WERI-Rb-1 (cell line): ENCODE results near the gene MCU.

ENCODE experiments used
- DNase-seq: peaks from one replicate; pipeline ENCODE4 v3.0.0-alpha.2; 2020
- H3K27ac ChIP-seq: fragments of 250-450 bp; sonication (Bioruptor Pico); 2 replicates; pipeline ENCODE4 v1.5.1; 2020; ENCODE audit warnings: mild to moderate bottlenecking, moderate library complexity
- H3K27me3 ChIP-seq: fragments of 250-450 bp; sonication (Bioruptor Pico); 2 replicates; pipeline ENCODE4 v1.5.1; 2021; ENCODE audit warnings: mild to moderate bottlenecking, low read depth, moderate library complexity; ENCODE audit not compliant: insufficient read depth, severe bottlenecking
- H3K36me3 ChIP-seq: fragments of 250-450 bp; sonication (Bioruptor Pico); 2 replicates; pipeline ENCODE4 v1.5.1; 2020; ENCODE audit warnings: mild to moderate bottlenecking, moderate library complexity
- H3K4me3 ChIP-seq: 2 replicates; pipeline ENCODE4 v1.5.1; 2011; ENCODE audit warnings: low read depth, mild to moderate bottlenecking, control low read depth, low read length
- H3K9me3 ChIP-seq: fragments of 250-450 bp; sonication (Bioruptor Pico); 2 replicates; pipeline ENCODE4 v1.5.1; 2021; ENCODE audit warnings: mild to moderate bottlenecking, moderate library complexity; ENCODE audit not compliant: severe bottlenecking
- CTCF ChIP-seq: IDR thresholded peaks from 2 replicates; pipeline ENCODE4 v1.5.1; 2011; ENCODE audit warnings: low read depth, mild to moderate bottlenecking, control low read depth, inconsistent platforms, low read length

Gene MCU

GRCh38 chr10:72935361-72935760 is 243.4 kb downstream of the MCU start:
- TF ChIP-seq CTCF, result no peak

More at GRCh38 chr10:72935361-72935760, 243.4 kb downstream of the MCU start:
- DNase-seq, result no peak
- H3K9me3 ChIP-seq, result no peaks in the 10 kb centered on the region
- H3K27ac ChIP-seq, result no peak overlapping the region
- no peaks in the 10 kb centered on the region for H3K36me3 ChIP-seq
- no peak overlapping the region for H3K4me3 ChIP-seq
- no peaks in the 10 kb centered on the region for H3K27me3 ChIP-seq
